Endothelial cell (in vitro differentiated cells): ENCODE data around the gene C19orf85. TPM values are rescaled to one million over a fixed set of nuclear protein-coding genes. Genes with fewer than 3 reads are reported as not detected.

Source experiments
- DNase-seq: peaks from one replicate; pipeline ENCODE4 v3.0.0; 2021; ENCODE audit warnings: low spot score
- H3K27ac Mint-ChIP-seq: one replicate; pipeline ENCODE4 v1.8.0; 2021; ENCODE audit warnings: mixed read lengths, inconsistent platforms; ENCODE audit not compliant: unreplicated experiment
- H3K27me3 Mint-ChIP-seq: one replicate; pipeline ENCODE4 v1.8.0; 2021; ENCODE audit warnings: mild to moderate bottlenecking, moderate library complexity, mixed read lengths, inconsistent platforms; ENCODE audit not compliant: unreplicated experiment
- H3K36me3 Mint-ChIP-seq: one replicate; pipeline ENCODE4 v1.8.0; 2021; ENCODE audit warnings: mild to moderate bottlenecking, low read depth, mixed read lengths, inconsistent platforms; ENCODE audit not compliant: unreplicated experiment
- H3K4me1 Mint-ChIP-seq: one replicate; pipeline ENCODE4 v1.8.0; 2021; ENCODE audit warnings: mild to moderate bottlenecking, mixed read lengths, inconsistent platforms; ENCODE audit not compliant: unreplicated experiment
- H3K4me3 Mint-ChIP-seq: one replicate; pipeline ENCODE4 v1.8.0; 2021; ENCODE audit warnings: mild to moderate bottlenecking, mixed read lengths, inconsistent platforms; ENCODE audit not compliant: unreplicated experiment
- H3K9me3 Mint-ChIP-seq: one replicate; pipeline ENCODE4 v1.8.0; 2021; ENCODE audit warnings: mixed read lengths, inconsistent platforms; ENCODE audit not compliant: unreplicated experiment
- CTCF ChIP-seq: fragments of 200-600 bp; sonication (generic); IDR thresholded peaks from one replicate; pipeline ENCODE4 v1.5.0; 2021; ENCODE audit warnings: antibody characterized with exemption; ENCODE audit not compliant: unreplicated experiment
- total RNA-seq: library from RNA; stranded (reverse); fragmentation: NEBNext Ultra II Directional; extraction: Animal tissue kit (Norgen Biotek cat#: 25700); gene quantifications from one replicate; pipeline ENCODE4 v1.2.1, GENCODE V29; 2021; ENCODE audit not compliant: unreplicated experiment

Gene C19orf85
- total RNA-seq, 1 donor from 2014 or later, result not detected

GRCh38 chr19:55495646-55496349, 31.2 kb upstream of the C19orf85 start:
- TF ChIP-seq CTCF, result no peak
- Mint-ChIP-seq H3K27ac (no peak overlapping the region), H3K4me1 (no peaks in the 10 kb centered on the region), H3K27me3 (peaks cover 2% of the 10 kb centered on the region), H3K4me3 (no peak overlapping the region), H3K36me3 (peaks cover 5% of the 10 kb centered on the region), H3K9me3 (no peaks in the 10 kb centered on the region)
- DNase-seq, result no peak

- H3K27ac Mint-ChIP-seq, result no peak overlapping the region
- no peak for TF ChIP-seq CTCF
- no peak for DNase-seq
Observed at GRCh38 chr19:55494172-55494761, 29.7 kb upstream of the C19orf85 start.

GRCh38 chr19:55493645-55494171, 29.2 kb upstream of the C19orf85 start:
- no peaks in the 10 kb centered on the region for H3K4me1 Mint-ChIP-seq
- DNase-seq, result no peak

More at GRCh38 chr19:55494172-55494761, 29.7 kb upstream of the C19orf85 start:
- Mint-ChIP-seq H3K4me1 (no peaks in the 10 kb centered on the region), H3K4me3 (no peak overlapping the region), H3K9me3 (no peaks in the 10 kb centered on the region), H3K27me3 (no peaks in the 10 kb centered on the region), H3K36me3 (peaks cover 1% of the 10 kb centered on the region)

GRCh38 chr19:55493052-55493644, 28.6 kb upstream of the C19orf85 start:
- no peak overlapping the region for H3K4me3 Mint-ChIP-seq
- TF ChIP-seq CTCF, result no peak
- H3K27me3 Mint-ChIP-seq, result peaks cover 2% of the 10 kb centered on the region
- H3K36me3 Mint-ChIP-seq, result no peaks in the 10 kb centered on the region
- H3K27ac Mint-ChIP-seq, result no peak overlapping the region
- no peaks in the 10 kb centered on the region for H3K4me1 Mint-ChIP-seq
- no peaks in the 10 kb centered on the region for H3K9me3 Mint-ChIP-seq
- DNase-seq, result no peak

More at GRCh38 chr19:55493645-55494171, 29.2 kb upstream of the C19orf85 start:
- no peak overlapping the region for H3K4me3 Mint-ChIP-seq
- no peak for TF ChIP-seq CTCF
- no peak overlapping the region for H3K27ac Mint-ChIP-seq
- no peaks in the 10 kb centered on the region for H3K9me3 Mint-ChIP-seq
- H3K27me3 Mint-ChIP-seq, result no peaks in the 10 kb centered on the region
- no peaks in the 10 kb centered on the region for H3K36me3 Mint-ChIP-seq
